Measurements from ENCODE around the gene CTTNBP2. TPM values are rescaled to one million over a fixed set of nuclear protein-coding genes. Genes with fewer than 3 reads are reported as not detected.

The CTTNBP2 gene
- total RNA-seq, 1 donor from 2014 or later, result 0.18 TPM

DNA sequence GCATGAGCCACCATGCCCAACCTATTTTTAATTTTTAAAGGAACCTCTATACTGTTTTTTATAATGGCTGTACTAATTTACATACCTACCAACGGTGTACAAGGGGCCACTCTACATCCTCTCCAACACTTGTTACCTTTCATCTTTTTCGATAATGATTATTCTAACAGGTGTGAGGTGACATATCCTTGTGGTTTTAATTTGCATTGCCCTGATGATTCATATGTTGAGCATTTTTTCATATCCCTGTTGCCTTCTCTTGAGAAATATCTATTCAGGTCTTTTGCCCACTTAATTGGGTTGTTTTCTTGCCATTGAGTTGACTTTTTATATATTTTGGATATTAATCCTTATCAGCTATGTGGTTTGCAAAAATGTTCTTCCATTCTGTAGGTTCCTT, 167.0 kb downstream of the CTTNBP2 start:
- intact Hi-C loops (cut with micrococcal nuclease), result no loop called here
- Mint-ChIP-seq H3K27me3 (no peaks in the 10 kb centered on the region), H3K4me1 (no peaks in the 10 kb centered on the region), H3K9me3 (peaks cover 2% of the 10 kb centered on the region), H3K36me3 (ENCODE audit: low read depth) (no peaks in the 10 kb centered on the region), H3K4me3 (no peak overlapping the region), H3K27ac (no peak overlapping the region)
- no peak for DNase-seq
- no peak for TF ChIP-seq CTCF (IDR thresholded peaks at IDR 0.05)
- ChIA-PET POLR2A (no interaction called here), CTCF (no interaction called here)
- ATAC-seq (ENCODE audit: low read depth), result no peak

DNA sequence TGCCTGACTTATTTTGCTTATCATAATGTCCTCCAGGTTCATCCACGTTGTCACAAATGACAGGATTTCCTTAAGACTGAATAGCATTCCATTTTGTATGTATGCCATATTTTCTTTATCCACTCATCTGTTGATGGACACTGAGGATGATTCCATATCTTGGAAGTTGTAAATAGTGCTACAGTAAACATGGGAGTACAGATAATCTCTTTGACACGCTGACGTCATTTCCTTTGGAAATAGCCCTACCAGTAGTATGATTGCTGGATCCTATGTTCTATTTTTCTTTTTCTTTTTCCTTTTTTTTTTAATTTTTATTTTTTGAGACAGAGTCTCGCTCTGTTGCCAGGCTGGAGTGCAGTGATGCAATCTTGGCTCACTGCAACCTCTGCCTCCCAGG, 167.6 kb downstream of the CTTNBP2 start:
- Mint-ChIP-seq H3K36me3 (ENCODE audit: low read depth) (no peaks in the 10 kb centered on the region), H3K9me3 (peaks cover 2% of the 10 kb centered on the region), H3K4me3 (no peak overlapping the region), H3K4me1 (no peaks in the 10 kb centered on the region), H3K27ac (no peak overlapping the region), H3K27me3 (no peaks in the 10 kb centered on the region)
- TF ChIP-seq CTCF (IDR thresholded peaks at IDR 0.05), result no peak
- DNase-seq (no peak), ATAC-seq (ENCODE audit: low read depth) (no peak)
- intact Hi-C loops (cut with micrococcal nuclease), result no loop called here
- ChIA-PET POLR2A (no interaction called here), CTCF (no interaction called here)

DNA sequence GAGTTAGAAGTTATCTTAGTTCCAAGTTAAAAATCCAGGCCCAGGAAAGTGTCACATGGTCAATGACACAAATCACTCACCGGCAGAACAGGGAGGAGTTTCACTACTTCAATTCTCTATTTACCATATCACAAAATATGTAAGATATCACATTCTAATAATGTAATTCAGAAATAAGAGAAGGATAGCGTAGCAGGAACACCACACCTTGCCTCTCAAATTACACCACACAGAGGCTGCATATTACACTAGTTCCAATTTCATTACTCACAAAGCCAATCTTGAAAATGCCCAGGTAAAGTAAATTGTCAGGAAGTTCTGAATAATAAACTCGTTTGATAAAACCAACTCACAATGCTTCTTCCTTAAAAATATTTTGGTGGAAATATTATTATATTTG, 169.2 kb downstream of the CTTNBP2 start:
- no peak for DNase-seq
- Mint-ChIP-seq H3K4me1 (no peaks in the 10 kb centered on the region), H3K27me3 (no peaks in the 10 kb centered on the region), H3K36me3 (ENCODE audit: low read depth) (no peaks in the 10 kb centered on the region), H3K27ac (no peak overlapping the region), H3K9me3 (peaks cover 2% of the 10 kb centered on the region), H3K4me3 (no peak overlapping the region)
- no peak for ATAC-seq (ENCODE audit: low read depth)
- ChIA-PET CTCF (no interaction called here), POLR2A (no interaction called here)
- intact Hi-C loops (cut with micrococcal nuclease), result no loop called here
- no peak for TF ChIP-seq CTCF (IDR thresholded peaks at IDR 0.05)

DNA sequence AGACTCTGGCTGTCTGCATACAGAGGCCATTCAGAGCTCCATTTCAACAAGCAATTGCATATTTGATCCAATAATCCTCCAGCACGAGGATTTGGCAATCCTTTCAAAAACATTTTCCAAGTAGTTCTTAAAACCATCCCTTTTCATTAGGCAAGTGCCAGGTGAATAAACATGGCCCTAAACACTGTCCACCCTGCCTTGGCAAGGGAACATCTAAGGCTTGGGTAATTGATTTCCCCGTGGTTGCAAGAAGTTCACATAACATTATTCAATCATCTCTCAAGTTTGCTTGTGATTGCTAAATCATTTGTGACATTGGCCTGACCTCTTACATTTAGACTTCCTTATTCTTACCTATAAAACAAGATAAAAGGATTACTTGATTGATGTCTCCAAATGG, 175.2 kb downstream of the CTTNBP2 start:
- Mint-ChIP-seq H3K27ac (no peak overlapping the region), H3K36me3 (ENCODE audit: low read depth) (no peaks in the 10 kb centered on the region), H3K27me3 (no peaks in the 10 kb centered on the region), H3K4me1 (no peaks in the 10 kb centered on the region), H3K9me3 (no peaks in the 10 kb centered on the region), H3K4me3 (no peak overlapping the region)
- intact Hi-C loops (cut with micrococcal nuclease), result no loop called here
- no peak for DNase-seq
- no peak for ATAC-seq (ENCODE audit: low read depth)
- CTCF ChIA-PET, result no interaction called here
- POLR2A ChIA-PET, result no interaction called here
- TF ChIP-seq CTCF (IDR thresholded peaks at IDR 0.05), result no peak

DNA sequence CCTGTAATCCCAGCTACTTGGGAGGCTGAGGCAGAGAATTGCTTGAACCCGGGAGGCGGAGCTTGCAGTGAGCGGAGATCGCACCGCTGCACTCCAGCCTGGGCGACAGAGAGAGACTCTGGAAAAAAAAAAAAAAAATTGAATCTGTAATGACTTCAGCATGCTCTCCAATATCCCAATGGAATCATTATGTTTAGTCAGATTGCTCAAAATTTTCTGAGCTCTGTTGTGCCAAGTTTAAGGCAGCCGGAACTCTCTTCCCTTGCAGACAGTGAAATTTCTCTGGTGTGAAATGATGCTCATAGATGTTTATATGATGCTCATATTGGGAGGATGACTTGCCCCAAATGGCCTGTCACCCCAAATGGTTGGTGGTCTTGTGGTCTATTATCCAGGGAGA, 180.9 kb downstream of the CTTNBP2 start:
- no peak for DNase-seq
- intact Hi-C loops (cut with micrococcal nuclease), result no loop called here
- CTCF ChIA-PET, result no interaction called here
- H3K4me3 Mint-ChIP-seq, result no peak overlapping the region
- no peak overlapping the region for H3K27ac Mint-ChIP-seq
- TF ChIP-seq CTCF (IDR thresholded peaks at IDR 0.05), result no peak
- no peak for ATAC-seq (ENCODE audit: low read depth)
- H3K4me1 Mint-ChIP-seq, result no peaks in the 10 kb centered on the region
- no peaks in the 10 kb centered on the region for H3K36me3 Mint-ChIP-seq (ENCODE audit: low read depth)
- POLR2A ChIA-PET, result no interaction called here
- H3K9me3 Mint-ChIP-seq, result no peaks in the 10 kb centered on the region
- H3K27me3 Mint-ChIP-seq, result no peaks in the 10 kb centered on the region

Data from activated B cell treated with CpG ODN at 0.5 μM for 24 hours (primary cell).